T-helper 2 cell treated with Interferon-gamma antibody and Interleukin-4, amounts not matched to agents 100 ng/mL and 5 ng/mL, for 36 hours (primary cell): ENCODE data around the gene NINL. TPM values are rescaled to one million over a fixed set of nuclear protein-coding genes. Genes with fewer than 3 reads are reported as not detected.

ENCODE experiments used
- intact Hi-C: fragments of 100-400 bp; cut with micrococcal nuclease; formaldehyde crosslinking; loops from one replicate; pipeline ENCODE4 v1.15.1; 2023
- total RNA-seq: library from RNA; stranded (reverse); gene quantifications from 2 replicates; pipeline ENCODE4 v1.2.3, GENCODE V29; 2022

Gene NINL
- total RNA-seq, 1 donor from 2014 or later = 3.4 TPM

DNA sequence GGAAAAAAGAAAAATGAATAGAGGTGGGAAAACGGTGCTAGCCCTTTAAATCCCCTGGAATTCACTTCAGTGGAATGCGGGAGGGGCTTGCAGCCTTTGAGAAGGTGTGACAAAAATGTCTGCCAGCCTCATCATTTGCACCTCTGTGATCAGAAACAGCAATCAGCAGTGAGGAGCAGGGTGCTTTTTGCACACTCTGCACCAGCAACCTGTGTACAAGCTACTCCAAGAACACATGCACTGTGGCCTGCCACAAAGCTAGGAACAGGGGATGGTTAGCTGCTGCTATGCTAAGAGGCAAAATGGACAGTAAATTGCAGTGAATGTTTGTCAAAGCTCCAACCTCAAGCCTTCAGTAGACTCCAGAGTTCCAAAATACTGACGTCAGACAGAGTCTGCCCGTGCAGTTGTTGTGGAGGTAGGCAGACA is 148.2 kb downstream of the NINL start:
- intact Hi-C loops = no loop called here

GRCh38 chr20:25424536-25424935 is 160.8 kb downstream of the NINL start:
- intact Hi-C loops = no loop called here

- intact Hi-C loops = no loop called here
These were observed 163.3 kb downstream of the NINL start for GRCh38 chr20:25422032-25422431.

GRCh38 chr20:25421102-25421501 is 164.2 kb downstream of the NINL start:
- intact Hi-C loops = no loop called here

DNA sequence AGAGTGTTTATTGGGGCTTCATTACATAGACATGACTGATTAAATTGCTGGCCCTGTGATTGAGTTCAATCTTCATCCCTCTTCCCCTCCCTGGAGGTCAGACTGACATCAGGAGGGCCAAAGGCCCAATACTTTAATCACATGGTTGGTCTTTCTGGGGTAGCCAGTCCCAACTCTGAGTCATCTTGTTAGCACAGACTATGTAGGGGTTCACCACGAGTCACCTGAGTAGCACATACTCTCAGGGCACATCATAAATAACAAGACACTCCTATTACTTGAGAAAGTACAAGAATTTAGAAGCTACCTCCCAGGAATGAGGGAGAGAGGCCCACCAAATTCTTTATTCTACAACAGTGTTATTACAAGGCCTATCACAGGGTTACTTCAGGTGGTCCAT is 166.6 kb downstream of the NINL start:
- intact Hi-C loops = no loop called here

DNA sequence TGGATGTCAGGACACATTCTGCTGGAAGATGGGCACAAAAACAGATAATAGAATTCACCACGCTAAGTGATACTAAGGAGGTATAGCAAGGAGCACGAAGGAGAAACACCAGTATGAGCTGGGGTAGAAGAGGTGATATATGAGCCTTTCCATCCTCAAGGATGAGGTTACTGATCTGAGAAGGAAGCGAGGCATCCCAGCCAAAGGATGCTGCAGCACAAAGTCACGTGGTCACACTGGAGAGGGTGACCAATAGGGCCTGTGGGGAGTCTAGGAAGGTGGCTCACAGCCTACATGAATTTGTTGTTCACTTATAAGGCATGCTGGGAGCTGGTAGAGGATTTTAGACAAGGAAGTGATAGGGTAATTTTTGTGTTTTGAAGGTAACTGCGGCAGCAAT is 176.4 kb downstream of the NINL start:
- intact Hi-C loops = loop anchor here (5.0 kb wide), 4 partner anchors 212 to 458 kb away; partner anchors contain the start of genes ACSS1, ENTPD6 and NANP

GRCh38 chr20:25408170-25408547 is 177.2 kb downstream of the NINL start:
- intact Hi-C loops = loop anchor here (5.0 kb wide), 4 partner anchors 211 to 459 kb away; partner anchors contain the start of genes ACSS1, ENTPD6 and NANP

GRCh38 chr20:25407311-25408169 is 177.8 kb downstream of the NINL start, which contains the start of gene GINS1:
TSS of gene GINS1 (plus strand) at chr20:25407673. CDS start at chr20:25407821, 148 bp downstream.
- intact Hi-C loops = loop anchor here (1.0 to 5.0 kb wide), 6 partner anchors 17 to 460 kb away; partner anchors contain the start of genes ABHD12, ACSS1, ENTPD6 and NANP

Other genes with a start within 250 kb of the NINL start
- gene ABHD12, start 194.7 kb downstream of the NINL start, total RNA-seq = 28.4 and 30.5 TPM in 2 replicates
- gene GINS1, start 177.9 kb downstream of the NINL start, total RNA-seq = 31.3 and 33.8 TPM in 2 replicates
- gene NANP, start 38.5 kb upstream of the NINL start, total RNA-seq = 5.8 and 6.6 TPM in 2 replicates
- gene ZNF337, start 111.3 kb upstream of the NINL start, total RNA-seq = 16.0 and 16.7 TPM in 2 replicates